Stimulated activated CD4-positive, alpha-beta T cell treated with anti-CD3 and anti-CD28 coated beads, Interleukin-4, amount 100 ng/mL, for 4 hours (primary cell): ENCODE results near the gene CDY2A.
"Not testable (repeated sequence)": the region's sequence is repeated elsewhere in the genome, so short reads cannot be mapped to it uniquely, and the experiment has no call there.

ENCODE experiments used
- DNase-seq, 2 experiments: peaks; one replicate each; pipeline ENCODE4 v3.0.0-alpha.2; 2020

The CDY2A gene

GRCh38 chrY:18025487-18025886 lies at the start of gene CDY2A:
TSS of gene CDY2A (plus strand) at chrY:18025787. CDS start at chrY:18026115, 328 bp downstream.
- not testable (repeated sequence) for DNase-seq

GRCh38 chrY:17997586-17997985 lies 28.0 kb upstream of the CDY2A start:
- not testable (repeated sequence) for DNase-seq

- DNase-seq = not testable (repeated sequence)
These were observed 27.3 kb upstream of the CDY2A start for GRCh38 chrY:17998266-17998665.

GRCh38 chrY:18023897-18024296 lies 1.7 kb upstream of the CDY2A start:
- not testable (repeated sequence) for DNase-seq

GRCh38 chrY:18028845-18029244 lies 3.3 kb downstream of the CDY2A start:
- not testable (repeated sequence) for DNase-seq

GRCh38 chrY:18030178-18030577 lies 4.6 kb downstream of the CDY2A start:
- not testable (repeated sequence) for DNase-seq

GRCh38 chrY:18034100-18034814 lies 8.7 kb downstream of the CDY2A start:
- not testable (repeated sequence) for DNase-seq

- not testable (repeated sequence) for DNase-seq
These were observed 9.3 kb downstream of the CDY2A start for GRCh38 chrY:18034864-18035263.

- DNase-seq = not testable (repeated sequence)
These were observed 19.4 kb downstream of the CDY2A start for GRCh38 chrY:18044990-18045389.

- DNase-seq = not testable (repeated sequence)
These were observed 22.8 kb downstream of the CDY2A start for GRCh38 chrY:18048149-18049040.

- DNase-seq = not testable (repeated sequence)
These were observed 23.5 kb downstream of the CDY2A start for GRCh38 chrY:18049061-18049460.

- not testable (repeated sequence) for DNase-seq
These were observed 30.9 kb downstream of the CDY2A start for GRCh38 chrY:18056473-18056872.

- not testable (repeated sequence) for DNase-seq
These were observed 47.9 kb downstream of the CDY2A start for GRCh38 chrY:18073464-18073863.
